GM18870 (cell line): ENCODE data around the gene CCDC8.
"Not testable (repeated sequence)": the region's sequence is repeated elsewhere in the genome, so short reads cannot be mapped to it uniquely, and the experiment has no call there.

Experiments
- ATAC-seq: cut with Tn5 transposase; IDR thresholded peaks from one replicate; pipeline ENCODE4 v1.9.1; 2021; ENCODE audit warnings: moderate library complexity; ENCODE audit not compliant: unreplicated experiment

The CCDC8 gene

DNA sequence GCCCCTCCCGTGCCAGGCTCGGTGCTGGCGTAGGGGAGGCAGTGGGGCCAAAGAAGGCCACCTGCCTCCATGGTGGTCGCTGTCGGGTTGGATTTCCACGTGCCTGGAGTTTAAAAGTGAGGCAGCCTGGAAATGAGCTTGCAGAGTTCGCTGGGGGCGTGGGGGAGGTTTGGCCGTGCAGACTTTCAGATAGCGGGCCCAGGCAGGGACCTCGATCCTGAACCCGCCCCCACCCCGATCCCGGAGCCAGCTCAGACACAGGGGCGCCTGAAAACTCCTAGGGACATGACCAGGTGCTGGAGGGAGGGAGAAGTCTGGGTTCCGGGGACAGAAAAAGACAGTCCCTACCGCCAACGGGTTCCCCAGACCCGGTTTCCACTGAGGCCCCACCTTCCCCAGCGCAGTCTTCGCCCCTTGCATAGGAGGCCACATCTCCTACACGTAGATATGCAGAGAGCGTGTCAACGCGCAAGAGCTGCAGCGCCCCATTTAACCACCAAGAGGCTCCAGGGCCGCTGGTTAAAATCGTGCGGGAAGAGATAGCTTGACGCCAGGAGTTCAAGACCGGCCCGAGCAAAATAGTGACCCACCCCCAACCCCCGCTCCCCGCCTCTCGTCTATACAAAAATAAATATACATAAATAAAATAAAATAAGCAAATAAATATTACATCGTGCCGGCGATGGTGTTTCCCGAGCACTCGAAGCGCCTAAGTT lies 8.5 kb downstream of the CCDC8 start:
- no peak for ATAC-seq

DNA sequence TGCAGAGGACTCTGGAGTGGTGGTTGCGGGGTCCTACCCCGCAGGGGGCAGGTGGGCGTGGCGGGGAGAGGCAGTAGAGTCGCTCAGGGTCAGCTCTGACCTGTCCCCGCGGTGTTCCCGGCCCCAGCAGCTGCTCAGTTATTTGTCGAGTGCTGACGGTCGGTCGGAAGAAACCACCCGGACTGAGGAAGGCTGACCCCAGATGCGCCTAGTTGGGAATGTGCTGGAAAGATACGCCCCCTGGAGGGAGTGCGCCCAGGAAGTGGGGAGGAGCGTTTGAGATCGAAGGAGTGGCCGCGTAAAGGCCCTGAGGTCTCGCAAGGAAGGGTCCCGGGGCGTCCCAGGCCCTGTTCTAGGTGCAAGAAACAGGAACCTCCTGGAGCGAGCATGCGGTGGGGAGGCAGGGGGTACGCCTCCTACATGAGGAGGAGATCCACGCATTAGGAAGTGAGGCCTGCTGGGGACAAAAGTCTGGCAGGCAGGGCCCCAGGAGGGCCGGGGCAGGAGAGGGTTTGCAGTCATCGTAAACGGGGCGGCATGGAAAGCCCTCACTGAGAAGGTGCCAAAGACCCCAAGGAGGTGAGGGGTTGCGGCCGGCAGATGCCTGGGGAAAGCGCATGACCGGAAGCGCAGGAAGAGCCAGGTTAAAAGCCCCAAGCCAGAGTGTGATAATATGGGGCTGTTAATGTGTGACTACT lies 9.2 kb downstream of the CCDC8 start:
- no peak for ATAC-seq

DNA sequence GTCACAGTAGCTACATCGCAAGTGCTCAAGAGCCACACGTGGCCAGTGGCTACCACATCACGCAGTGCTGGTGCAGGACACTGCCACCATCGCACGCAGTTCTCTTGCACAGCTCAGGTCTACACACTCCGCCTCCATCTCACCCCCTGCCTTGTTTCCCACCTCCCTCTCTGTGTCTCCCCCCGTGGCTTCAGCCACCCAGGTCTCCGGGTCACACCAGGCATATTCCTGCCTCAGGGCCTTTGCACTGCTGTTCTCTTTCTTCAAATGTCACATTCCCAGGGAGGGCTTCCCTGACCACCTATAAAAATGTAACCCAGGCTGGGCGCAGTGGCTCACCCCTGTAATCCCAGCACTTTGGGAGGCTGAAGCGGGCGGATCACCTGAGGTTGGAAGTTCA lies 10.6 kb downstream of the CCDC8 start:
- no peak for ATAC-seq

DNA sequence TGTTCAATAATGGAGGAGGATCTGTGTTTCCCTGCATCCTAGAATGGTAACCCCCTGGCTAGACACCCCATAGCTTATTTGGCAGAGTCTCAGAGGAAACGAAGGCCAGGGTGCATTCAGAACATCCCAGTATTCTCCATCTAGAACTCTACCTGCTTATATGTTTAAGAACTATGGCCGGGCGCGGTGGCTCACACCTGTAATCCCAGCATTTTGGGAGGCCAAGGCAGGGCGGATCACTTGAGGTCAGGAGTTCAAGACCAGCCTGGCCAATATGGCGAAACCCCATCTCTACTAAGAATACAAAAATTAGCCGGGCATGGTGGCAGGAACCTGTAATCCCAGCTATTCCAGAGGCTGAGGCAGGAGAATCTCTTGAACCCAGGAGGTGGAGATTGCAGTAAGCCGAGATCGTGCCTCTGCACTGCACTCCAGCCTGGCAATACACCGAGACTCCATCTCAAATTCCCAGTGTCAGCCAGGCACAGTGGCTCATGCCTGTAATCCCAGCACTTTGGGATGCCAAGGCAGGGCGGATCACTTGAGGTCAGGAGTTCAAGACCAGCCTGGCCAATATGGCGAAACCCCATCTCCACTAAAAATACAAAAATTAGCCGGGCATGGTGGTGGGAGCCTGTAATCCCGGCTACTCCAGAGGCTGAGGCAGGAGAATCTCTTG lies 15.4 kb downstream of the CCDC8 start:
- ATAC-seq = not testable (repeated sequence)

DNA sequence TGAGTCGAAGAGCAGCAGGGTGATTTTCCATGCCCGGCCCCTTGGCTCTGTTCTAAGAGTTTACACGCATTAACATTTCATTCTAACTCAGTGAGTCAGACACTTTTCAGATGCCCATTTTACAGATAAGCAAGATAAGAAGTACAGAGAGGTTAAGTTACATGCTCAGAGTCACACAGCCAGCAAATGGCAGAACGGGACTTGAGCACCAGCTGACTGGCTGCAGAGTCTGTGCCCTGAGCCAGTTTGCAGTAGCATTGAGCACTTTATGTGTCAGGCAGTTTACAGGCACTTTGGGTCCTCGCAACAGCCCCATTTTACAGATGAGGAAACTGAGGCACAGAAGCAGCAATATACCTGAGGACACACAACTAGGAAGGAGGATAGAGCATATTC lies 19.0 kb downstream of the CCDC8 start:
- no peak for ATAC-seq

DNA sequence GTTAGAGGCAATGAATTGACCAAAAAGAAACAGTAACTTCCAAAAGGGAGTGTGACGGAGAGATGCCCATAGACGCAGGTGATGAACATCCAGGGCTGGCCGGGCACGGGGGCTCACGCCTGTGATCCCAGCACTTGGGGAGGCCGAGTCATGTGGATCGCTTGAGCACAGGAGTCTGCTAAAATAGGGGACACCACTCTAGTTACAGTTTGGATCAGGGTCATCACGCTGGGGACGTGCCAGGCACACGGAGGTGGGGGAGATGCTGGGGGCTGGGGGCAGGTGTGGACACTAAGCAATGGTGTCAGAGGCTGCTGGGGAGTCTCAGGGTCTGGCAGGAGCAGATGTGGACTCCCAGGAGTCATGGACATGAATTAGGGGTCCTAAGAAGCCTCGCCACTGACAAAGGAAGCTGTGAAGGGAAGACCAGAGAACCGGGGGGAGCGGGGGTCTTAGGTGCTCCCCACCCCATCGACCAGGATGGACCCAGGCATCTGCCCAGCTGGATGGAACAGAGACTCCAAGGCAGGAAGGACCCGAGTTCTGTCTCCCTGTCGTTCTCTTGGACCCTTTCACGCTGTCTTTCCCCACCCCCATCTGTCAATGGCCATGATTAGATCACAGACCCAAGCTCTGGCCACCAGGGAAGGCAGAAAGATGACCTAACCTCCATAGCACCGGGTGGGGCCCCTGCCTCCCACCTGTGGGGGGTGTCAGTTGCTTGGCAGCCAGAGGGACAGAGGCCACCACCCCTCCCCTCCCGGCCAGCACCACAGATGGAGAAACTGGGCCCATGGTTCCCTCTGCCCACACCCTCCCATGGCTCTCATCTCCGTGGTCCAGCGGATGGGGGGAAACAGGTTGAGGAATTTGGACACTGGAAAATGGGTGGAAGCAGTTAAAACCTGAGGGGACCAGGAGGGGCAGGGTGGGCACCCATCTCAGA lies 19.6 kb downstream of the CCDC8 start:
- ATAC-seq = no peak

DNA sequence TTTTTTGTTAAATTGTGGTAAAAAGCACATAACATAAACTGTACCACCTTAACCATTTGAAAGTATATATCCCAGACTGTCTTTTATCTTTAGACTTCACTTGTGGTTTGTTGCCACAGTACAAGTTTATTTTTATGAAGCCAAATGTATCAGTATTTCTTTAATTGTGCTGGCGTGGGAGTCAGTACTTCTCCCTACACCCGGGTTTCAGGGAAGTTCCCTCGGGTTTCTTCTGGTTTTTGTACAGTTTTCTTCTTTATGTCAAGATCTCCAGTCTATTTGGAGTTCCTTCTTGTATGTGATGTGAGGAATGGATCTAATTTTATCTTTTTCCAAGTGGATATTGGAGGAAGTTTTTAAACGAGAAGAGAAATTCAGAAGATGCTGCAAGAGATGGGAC lies 20.5 kb downstream of the CCDC8 start:
- ATAC-seq = no peak

DNA sequence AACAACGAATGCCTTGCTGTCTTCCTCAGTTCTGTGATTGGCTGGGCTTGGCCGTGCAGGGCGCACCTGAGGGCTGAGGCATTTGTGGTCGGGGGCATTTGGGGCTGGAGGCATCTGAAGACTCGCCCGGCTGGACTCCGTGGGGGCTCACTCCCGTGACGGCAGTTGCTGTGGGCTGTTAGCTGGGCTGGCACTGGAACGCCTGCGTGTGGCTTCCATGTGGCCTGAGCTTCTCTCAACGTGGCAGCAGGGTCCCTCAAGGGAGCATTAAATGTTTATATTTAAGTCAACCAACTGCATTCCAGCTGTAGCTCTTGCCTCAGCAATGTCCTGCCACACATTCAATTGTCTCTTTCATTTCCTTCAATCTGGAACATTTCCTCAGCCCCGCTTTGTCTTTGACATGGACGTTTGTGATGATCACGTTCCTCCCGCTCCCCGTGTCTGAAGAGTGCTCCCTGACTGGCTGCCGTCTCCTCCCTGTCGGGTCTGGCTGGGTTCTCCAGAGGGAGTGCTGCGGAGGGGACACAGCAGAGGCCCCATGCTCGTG lies 21.0 kb downstream of the CCDC8 start:
- no peak for ATAC-seq

DNA sequence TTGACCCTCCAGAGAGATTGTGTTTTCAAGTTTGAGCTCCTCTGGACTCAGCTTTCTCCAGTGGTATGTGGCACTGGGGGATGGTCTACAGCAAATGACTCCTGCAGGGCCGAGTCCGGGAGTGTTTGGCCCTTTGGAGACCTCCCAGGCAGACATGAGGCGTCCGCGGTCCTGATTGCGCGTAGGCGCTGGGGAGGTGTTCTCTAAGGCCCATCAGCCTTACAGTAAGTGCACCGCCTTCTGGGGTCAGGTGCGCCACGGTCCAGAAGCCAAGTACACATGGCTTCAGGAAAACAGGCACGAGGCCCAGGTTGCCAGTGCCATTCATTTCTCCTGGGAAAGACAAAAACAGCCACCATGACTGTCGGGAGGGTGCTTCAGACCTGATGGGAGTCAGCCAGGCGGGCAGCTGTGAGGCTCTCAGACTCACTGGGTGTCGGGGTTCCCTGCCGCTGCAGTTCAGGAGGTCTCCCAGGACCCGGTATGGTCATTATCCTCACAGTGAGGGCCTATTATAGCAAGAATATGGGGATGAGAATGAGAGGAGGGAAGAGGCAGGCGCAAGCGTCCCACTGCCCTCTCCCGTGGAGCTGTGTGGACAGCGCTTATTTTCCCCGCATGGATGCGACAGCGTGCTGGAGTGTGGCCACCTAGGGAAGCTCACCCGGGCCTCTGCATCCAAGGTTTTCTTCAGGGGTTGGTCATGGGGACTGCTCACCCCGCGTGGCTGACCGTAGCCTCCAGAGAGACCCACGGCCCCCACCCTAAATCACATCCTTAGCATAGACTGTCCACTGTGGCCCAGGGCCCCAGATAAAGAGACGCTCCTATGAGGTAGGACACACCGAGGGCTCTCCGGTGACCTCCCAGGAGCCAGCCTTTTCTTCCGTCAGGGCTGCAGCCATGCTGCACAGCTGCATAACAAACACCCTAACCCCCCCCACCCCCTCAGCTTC lies 21.8 kb downstream of the CCDC8 start:
- ATAC-seq = no peak

DNA sequence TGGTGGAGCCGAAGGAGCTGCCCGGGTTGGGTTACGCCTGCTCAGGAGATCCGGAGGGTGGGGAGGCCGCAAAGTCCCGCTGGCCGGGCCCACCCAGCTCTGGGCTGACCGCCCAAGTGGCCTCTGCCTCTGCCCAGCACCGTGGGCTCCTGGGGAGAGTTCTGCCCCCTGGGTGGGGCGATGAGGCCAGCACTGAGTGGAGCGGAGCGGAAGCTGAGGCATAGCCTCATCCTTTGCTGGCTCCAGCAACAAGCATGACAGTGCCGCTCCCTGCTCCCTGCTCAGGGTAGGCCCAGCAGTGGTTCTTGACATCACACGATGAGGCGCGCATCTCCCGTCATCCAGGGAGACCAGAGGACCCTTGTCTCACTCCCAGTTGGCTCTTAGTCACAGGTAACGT lies 22.5 kb downstream of the CCDC8 start:
- ATAC-seq = no peak

DNA sequence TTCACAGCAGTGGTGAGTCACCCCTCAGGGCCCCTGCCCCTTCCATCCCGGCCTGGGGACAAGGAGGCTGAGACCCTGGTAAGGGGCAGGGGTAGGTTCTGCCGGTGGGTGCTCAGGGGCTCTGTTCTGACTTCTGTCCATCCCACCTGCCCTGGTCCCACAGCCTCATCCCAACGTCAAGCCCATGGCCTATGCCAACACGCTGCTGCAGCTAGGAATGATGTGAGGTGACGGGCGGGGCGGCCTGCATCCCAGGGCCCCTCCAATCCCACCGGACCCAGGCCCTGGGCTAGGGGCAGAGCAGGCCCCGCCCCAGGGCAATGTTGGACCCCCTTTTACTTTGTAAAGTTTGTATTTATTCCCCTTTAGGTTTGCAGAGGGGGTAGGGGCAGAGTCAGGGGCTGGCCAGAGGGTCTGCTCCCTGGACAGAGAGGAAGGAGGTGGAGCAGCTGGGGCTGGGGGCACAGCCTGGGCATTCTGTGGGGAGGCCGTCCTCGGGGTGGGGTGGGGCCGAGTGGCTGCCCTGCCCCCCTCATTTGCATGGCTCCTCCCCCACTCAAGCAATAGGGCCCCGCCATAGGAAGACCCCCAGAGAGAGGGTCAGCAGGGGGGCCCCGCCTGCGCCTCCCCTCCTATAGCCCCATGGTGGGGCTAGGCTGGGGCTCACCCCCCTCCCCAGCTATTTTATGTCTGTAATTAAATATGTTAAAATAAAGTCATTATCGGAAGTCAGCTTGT lies 23.1 kb downstream of the CCDC8 start:
- no peak for ATAC-seq

DNA sequence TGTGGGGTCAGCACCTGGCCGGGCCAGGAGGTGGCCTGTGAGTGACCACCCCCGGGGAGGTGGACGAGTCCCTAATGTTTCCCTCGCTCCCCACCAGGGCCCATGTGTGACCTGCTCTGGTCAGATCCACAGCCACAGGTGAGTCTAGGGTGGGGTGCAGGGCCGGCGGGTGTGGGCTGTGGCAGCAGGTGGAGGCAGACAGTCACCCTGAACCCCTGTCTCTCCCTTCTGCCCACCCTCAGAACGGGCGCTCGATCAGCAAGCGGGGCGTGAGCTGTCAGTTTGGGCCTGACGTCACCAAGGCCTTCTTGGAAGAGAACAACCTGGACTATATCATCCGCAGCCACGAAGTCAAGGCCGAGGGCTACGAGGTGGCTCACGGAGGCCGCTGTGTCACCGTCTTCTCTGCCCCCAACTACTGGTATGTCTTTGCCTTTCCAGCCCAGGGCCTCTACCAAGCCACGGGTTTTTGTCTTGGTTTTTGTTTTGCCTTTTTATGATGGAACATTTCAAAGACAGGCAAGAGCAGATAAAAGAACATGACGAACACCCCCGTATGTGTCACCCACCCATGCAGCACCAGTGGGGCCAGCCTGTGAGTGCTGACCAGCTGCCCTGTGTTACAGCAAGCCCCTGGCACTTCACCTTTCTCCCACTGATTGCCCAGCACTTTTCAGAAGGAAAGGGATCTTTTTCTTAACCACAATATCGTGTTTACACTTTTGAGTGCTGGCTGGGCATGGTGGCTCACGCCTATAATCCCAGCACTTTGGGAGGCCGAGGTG lies 24.9 kb downstream of the CCDC8 start:
- no peak for ATAC-seq

DNA sequence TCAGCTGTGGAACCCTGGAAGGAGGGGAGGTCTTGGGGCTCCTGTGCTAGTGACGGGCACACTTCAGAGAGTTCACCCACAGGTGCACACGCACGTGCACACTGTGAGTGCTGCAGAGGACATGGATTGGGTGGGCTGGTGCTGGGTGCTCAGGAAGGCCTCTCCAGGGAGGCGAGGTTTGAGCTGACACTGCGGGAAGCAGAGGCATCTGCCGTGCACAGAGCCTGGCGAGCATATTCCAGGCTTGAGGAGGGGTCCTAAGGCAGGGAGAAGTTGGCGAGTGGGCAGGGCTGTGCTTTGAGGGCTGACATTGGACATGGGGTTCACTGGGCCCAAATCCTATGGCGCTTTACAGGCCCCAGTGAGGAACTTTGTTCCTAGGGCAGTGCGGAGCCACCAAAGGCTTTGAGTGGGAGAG lies 25.6 kb downstream of the CCDC8 start:
- ATAC-seq = no peak

DNA sequence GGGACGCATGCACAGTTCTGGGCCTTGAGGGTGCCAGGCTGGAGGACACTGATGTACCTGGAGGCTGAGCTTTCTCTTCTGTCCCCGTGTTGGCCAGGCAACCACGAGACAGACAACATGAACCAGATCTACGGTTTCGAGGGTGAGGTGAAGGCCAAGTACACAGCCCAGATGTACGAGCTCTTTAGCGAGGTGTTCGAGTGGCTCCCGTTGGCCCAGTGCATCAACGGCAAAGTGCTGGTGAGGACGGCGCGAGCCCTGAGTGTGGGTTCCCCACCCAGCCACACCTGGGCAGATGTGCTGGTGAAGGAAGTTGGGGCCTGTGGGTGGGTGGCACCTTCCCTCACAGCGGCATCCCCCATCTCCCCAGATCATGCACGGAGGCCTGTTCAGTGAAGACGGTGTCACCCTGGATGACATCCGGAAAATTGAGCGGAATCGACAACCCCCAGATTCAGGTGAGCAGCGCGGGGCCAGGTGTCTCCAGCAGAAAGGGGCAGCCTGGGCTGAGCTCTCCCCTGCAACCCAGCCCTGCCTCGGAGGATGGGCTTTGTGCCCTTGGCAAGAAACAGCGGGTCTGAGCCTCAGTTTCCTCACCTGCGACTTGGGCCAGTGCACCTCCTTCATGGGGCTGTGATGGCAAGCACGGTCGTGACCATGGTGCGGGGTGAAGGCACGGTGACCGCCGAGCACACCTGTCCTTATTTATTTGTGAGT lies 26.2 kb downstream of the CCDC8 start:
- no peak for ATAC-seq

DNA sequence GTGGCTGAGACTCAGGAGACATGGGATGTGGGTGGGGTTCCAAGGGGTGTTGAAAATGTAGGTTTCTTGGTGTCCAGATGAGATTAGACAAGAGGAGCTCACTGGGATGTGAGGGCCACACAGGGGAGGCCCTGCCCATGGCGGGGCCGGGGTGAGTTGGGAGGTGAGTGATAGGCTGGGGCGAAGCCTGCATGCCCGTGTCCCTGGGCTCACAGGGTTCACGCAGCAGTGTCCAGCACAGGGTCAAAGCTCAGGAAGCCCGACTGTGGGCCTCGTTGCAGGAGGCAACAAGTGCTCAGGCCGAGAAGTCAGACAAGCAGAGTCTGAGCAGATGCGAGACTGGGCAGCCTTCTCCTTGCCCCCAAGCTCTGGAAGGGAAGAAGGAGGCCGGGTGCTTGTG lies 27.2 kb downstream of the CCDC8 start:
- no peak for ATAC-seq

DNA sequence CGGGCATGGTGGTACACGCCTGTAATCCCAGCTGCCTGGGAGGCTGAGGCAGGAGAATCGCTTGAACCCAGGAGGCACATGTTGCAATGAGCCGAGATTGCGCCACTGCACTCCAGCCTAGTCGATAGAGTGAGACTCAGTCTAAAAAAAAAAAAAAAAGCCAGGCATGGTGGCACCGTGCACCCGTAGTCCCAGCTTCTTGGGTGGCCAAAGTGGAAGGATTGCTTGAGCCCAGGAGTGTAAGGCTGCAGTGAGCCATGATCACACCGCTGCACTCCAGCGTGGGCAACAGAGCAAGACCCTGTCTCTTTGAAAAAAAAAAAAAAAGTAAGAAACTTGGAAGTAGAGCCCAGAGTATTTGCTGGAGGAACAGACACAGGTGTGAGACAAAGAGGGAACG lies 27.7 kb downstream of the CCDC8 start:
- ATAC-seq = no peak

DNA sequence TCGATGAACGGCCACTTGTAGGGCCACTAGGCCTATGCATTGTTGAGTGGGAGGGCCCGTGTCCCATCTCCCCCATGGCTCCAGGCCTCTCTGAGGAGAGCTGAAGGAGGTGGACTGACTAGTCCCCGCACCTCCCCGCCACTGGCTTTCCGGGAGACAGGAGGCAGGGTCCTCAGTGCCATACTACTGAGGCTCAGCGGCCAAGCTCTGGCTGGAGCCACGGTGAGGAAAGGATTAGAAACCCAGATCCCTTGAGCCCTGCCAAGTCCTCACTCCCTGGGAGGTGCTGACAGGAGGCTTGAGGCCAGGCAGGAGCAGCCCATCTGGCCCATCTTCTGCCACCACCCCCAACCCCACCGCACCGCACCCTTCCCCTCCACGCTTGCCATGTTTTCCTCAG lies 29.0 kb downstream of the CCDC8 start:
- ATAC-seq = no peak

DNA sequence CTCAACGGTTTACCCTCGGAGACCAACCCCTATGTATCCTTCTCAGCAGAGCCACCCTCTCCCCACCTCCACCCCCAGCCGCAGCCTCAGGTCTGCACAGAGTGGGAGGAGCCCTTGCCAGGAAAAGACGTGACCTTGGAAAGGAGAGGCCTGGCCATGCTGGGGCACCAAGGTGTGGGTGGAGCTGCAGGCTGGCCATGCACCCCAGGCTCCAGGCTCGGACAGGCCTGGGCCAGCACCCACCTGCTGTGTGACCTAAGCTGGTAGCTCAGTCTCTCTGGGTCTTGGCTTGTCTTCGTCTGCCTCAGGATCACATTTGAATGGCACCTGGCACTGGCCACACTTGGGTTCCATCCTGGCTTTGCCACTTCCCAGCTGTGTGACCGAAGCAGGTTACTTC lies 29.5 kb downstream of the CCDC8 start:
- ATAC-seq = no peak
